ENCODE data around the gene MAPK1. TPM values are rescaled to one million over a fixed set of nuclear protein-coding genes. Genes with fewer than 3 reads are reported as not detected.

MAPK1 gene
- total and polyA plus RNA-seq, 7 experiments from 2014 or later = 58.3 to 120 (median 97.0) TPM

- ChIA-PET CTCF (interaction anchor here (1.4 kb wide), 1 partner anchor 24 kb away, joined by 3 read pairs; no protein-coding TSS in a partner anchor), POLR2A (no interaction called here)
- no peak overlapping the region for H3K27ac ChIP-seq (ENCODE audit: low read depth, low read length)
- peaks cover 0 to 83% (median 26%) of the 10 kb centered on the region in 3 experiments for H3K36me3 ChIP-seq (ENCODE audit: control insufficient read depth in 2 of 3, insufficient read depth in 3 of 3, low read length in 3 of 3)
- peak; percentile 60 for ATAC-seq
- Mint-ChIP-seq H3K27ac (peak overlapping the region in 1 of 9 donors; percentile 67), H3K4me1 (peaks cover 0 to 53% (median 20%) of the 10 kb centered on the region in 7 donors), H3K36me3 (peaks cover 15 to 57% (median 29%) of the 10 kb centered on the region in 5 donors), H3K27me3 (no peaks in the 10 kb centered on the region), H3K9me3 (no peaks in the 10 kb centered on the region), H3K4me3 (peak overlapping the region in 1 of 10 donors; percentile 53)
- intact Hi-C loops (cut with micrococcal nuclease) = loop anchor here (10.0 kb wide), 2 partner anchors 48 to 102 kb away; partner anchors contain the start of gene MAPK1 (in 1 of the 2)
- H3K9me3 ChIP-seq (ENCODE audit: control insufficient read depth in 2 of 3, low read length in 3 of 3) = no peaks in the 10 kb centered on the region
- peaks cover 0 to 94% of the 10 kb centered on the region in 2 donors for H3K4me1 ChIP-seq (ENCODE audit: control insufficient read depth in 2 of 2, insufficient read depth in 2 of 2, low read length in 2 of 2)
- H3K27me3 ChIP-seq (ENCODE audit: control insufficient read depth in 2 of 2, insufficient read depth in 2 of 2, low read length in 2 of 2) = no peaks in the 10 kb centered on the region
- H3K4me3 ChIP-seq (ENCODE audit: low read length) = peak overlapping the region; percentile 28
- peak in 1 of 9 donors; percentile 57 for DNase-seq
Measured at GRCh38 chr22:21762712-21763581, 104.5 kb downstream of the MAPK1 start.

- Mint-ChIP-seq H3K4me3 (no peak overlapping the region), H3K4me1 (peaks cover 0 to 46% (median 13%) of the 10 kb centered on the region in 7 donors), H3K36me3 (peaks cover 9 to 54% (median 27%) of the 10 kb centered on the region in 5 donors), H3K27me3 (no peaks in the 10 kb centered on the region), H3K9me3 (no peaks in the 10 kb centered on the region), H3K27ac (peak overlapping the region in 2 of 9 donors; percentile 34 to 50)
- POLR2A ChIA-PET = interaction anchor here (1.1 kb wide), 1 partner anchor 10 kb away, joined by 3 read pairs; no protein-coding TSS in a partner anchor
- H3K4me1 ChIP-seq (ENCODE audit: control insufficient read depth in 2 of 2, insufficient read depth in 2 of 2, low read length in 2 of 2) = peaks cover 0 to 86% of the 10 kb centered on the region in 2 donors
- no peak overlapping the region for H3K27ac ChIP-seq (ENCODE audit: low read depth, low read length)
- intact Hi-C loops (cut with micrococcal nuclease) = loop anchor here (10.0 kb wide), 2 partner anchors 47 to 103 kb away; partner anchors contain the start of gene MAPK1 (in 1 of the 2)
- DNase-seq (no peak), ATAC-seq (no peak)
- H3K27me3 ChIP-seq (ENCODE audit: control insufficient read depth in 2 of 2, insufficient read depth in 2 of 2, low read length in 2 of 2) = no peaks in the 10 kb centered on the region
- CTCF ChIA-PET = interaction anchor here (1.4 kb wide), 1 partner anchor 24 kb away, joined by 3 read pairs; no protein-coding TSS in a partner anchor
- no peaks in the 10 kb centered on the region for H3K9me3 ChIP-seq (ENCODE audit: control insufficient read depth in 2 of 3, low read length in 3 of 3)
- peaks cover 0 to 78% (median 26%) of the 10 kb centered on the region in 3 experiments for H3K36me3 ChIP-seq (ENCODE audit: control insufficient read depth in 2 of 3, insufficient read depth in 3 of 3, low read length in 3 of 3)
- peak overlapping the region; percentile 28 for H3K4me3 ChIP-seq (ENCODE audit: low read length)
Measured at GRCh38 chr22:21761994-21762680, 105.3 kb downstream of the MAPK1 start.

GRCh38 chr22:21761086-21761485, 106.4 kb downstream of the MAPK1 start:
- Histone ChIP-seq H3K27ac (ENCODE audit: low read depth, low read length) (no peak overlapping the region), H3K36me3 (ENCODE audit: control insufficient read depth in 2 of 3, insufficient read depth in 3 of 3, low read length in 3 of 3) (peaks cover 0 to 72% (median 22%) of the 10 kb centered on the region in 3 experiments), H3K4me3 (ENCODE audit: low read length) (no peak overlapping the region), H3K27me3 (ENCODE audit: control insufficient read depth in 2 of 2, insufficient read depth in 2 of 2, low read length in 2 of 2) (no peaks in the 10 kb centered on the region), H3K9me3 (ENCODE audit: control insufficient read depth in 2 of 3, low read length in 3 of 3) (no peaks in the 10 kb centered on the region), H3K4me1 (ENCODE audit: control insufficient read depth in 2 of 2, insufficient read depth in 2 of 2, low read length in 2 of 2) (peaks cover 0 to 77% of the 10 kb centered on the region in 2 donors)
- ChIA-PET CTCF (no interaction called here), POLR2A (interaction anchor here (1.1 kb wide), 1 partner anchor 11 kb away, joined by 3 read pairs; no protein-coding TSS in a partner anchor)
- Mint-ChIP-seq H3K36me3 (peaks cover 9 to 47% (median 29%) of the 10 kb centered on the region in 5 donors), H3K4me3 (no peak overlapping the region), H3K4me1 (peaks cover 0 to 35% (median 10%) of the 10 kb centered on the region in 7 donors), H3K27ac (peak overlapping the region in 1 of 9 donors; percentile 20), H3K9me3 (no peaks in the 10 kb centered on the region), H3K27me3 (no peaks in the 10 kb centered on the region)
- intact Hi-C loops (cut with micrococcal nuclease) = loop anchor here (10.0 kb wide), 2 partner anchors 46 to 104 kb away; partner anchors contain the start of gene MAPK1 (in 1 of the 2)
- DNase-seq (no peak), ATAC-seq (no peak)

- no peaks in the 10 kb centered on the region for H3K27me3 Mint-ChIP-seq
- Histone ChIP-seq H3K4me1 (ENCODE audit: control insufficient read depth in 2 of 2, insufficient read depth in 2 of 2, low read length in 2 of 2) (peaks cover 0 to 73% of the 10 kb centered on the region in 2 donors), H3K9me3 (ENCODE audit: control insufficient read depth in 2 of 3, low read length in 3 of 3) (no peaks in the 10 kb centered on the region), H3K36me3 (ENCODE audit: control insufficient read depth in 2 of 3, insufficient read depth in 3 of 3, low read length in 3 of 3) (peaks cover 0 to 67% (median 22%) of the 10 kb centered on the region in 3 experiments), H3K4me3 (ENCODE audit: low read length) (no peak overlapping the region), H3K27ac (ENCODE audit: low read depth, low read length) (no peak overlapping the region), H3K27me3 (ENCODE audit: control insufficient read depth in 2 of 2, insufficient read depth in 2 of 2, low read length in 2 of 2) (no peaks in the 10 kb centered on the region)
- peak overlapping the region in 1 of 9 donors; percentile 22 for H3K27ac Mint-ChIP-seq
- ATAC-seq = no peak
- ChIA-PET CTCF (no interaction called here), POLR2A (no interaction called here)
- H3K9me3 Mint-ChIP-seq = no peaks in the 10 kb centered on the region
- peaks cover 7 to 44% (median 29%) of the 10 kb centered on the region in 5 donors for H3K36me3 Mint-ChIP-seq
- peaks cover 0 to 36% (median 10%) of the 10 kb centered on the region in 7 donors for H3K4me1 Mint-ChIP-seq
- no peak overlapping the region for H3K4me3 Mint-ChIP-seq
- intact Hi-C loops (cut with micrococcal nuclease) = loop anchor here (10.0 kb wide), 2 partner anchors 46 to 104 kb away; partner anchors contain the start of gene MAPK1 (in 1 of the 2)
- DNase-seq = no peak
Measured at GRCh38 chr22:21760640-21761039, 106.8 kb downstream of the MAPK1 start.

- H3K4me3 ChIP-seq (ENCODE audit: low read length) = no peak overlapping the region
- Mint-ChIP-seq H3K36me3 (peaks cover 3 to 39% (median 29%) of the 10 kb centered on the region in 5 donors), H3K27me3 (no peaks in the 10 kb centered on the region), H3K4me1 (peaks cover 0 to 28% (median 9%) of the 10 kb centered on the region in 7 donors), H3K27ac (peak overlapping the region in 1 of 9 donors; percentile 34), H3K4me3 (no peak overlapping the region), H3K9me3 (no peaks in the 10 kb centered on the region)
- DNase-seq = no peak
- no peaks in the 10 kb centered on the region for H3K27me3 ChIP-seq (ENCODE audit: control insufficient read depth in 2 of 2, insufficient read depth in 2 of 2, low read length in 2 of 2)
- ChIA-PET CTCF (no interaction called here), POLR2A (no interaction called here)
- peaks cover 0 to 59% (median 22%) of the 10 kb centered on the region in 3 experiments for H3K36me3 ChIP-seq (ENCODE audit: control insufficient read depth in 2 of 3, insufficient read depth in 3 of 3, low read length in 3 of 3)
- peaks cover 0 to 65% of the 10 kb centered on the region in 2 donors for H3K4me1 ChIP-seq (ENCODE audit: control insufficient read depth in 2 of 2, insufficient read depth in 2 of 2, low read length in 2 of 2)
- no peak overlapping the region for H3K27ac ChIP-seq (ENCODE audit: low read depth, low read length)
- intact Hi-C loops (cut with micrococcal nuclease) = loop anchor here (10.0 kb wide), 2 partner anchors 45 to 105 kb away; partner anchors contain the start of gene MAPK1 (in 1 of the 2)
- no peak for ATAC-seq
- H3K9me3 ChIP-seq (ENCODE audit: control insufficient read depth in 2 of 3, low read length in 3 of 3) = no peaks in the 10 kb centered on the region
Measured at GRCh38 chr22:21759646-21760376, 107.6 kb downstream of the MAPK1 start.

All from naive thymus-derived CD4-positive, alpha-beta T cell (primary cell).